IMR-90 (cell line): ENCODE results near the gene THUMPD2.

Experiments used
- BHLHE40 ChIP-seq: fragments of 150-350 bp; IDR thresholded peaks from 2 replicates; pipeline ENCODE4 v1.6.1; 2016; ENCODE audit warnings: mild to moderate bottlenecking, low read depth, low read length
- MXI1 ChIP-seq: IDR thresholded peaks from 2 replicates; pipeline ENCODE4 v1.6.1; 2012; ENCODE audit warnings: low read depth, mild to moderate bottlenecking, low read length, moderate library complexity, borderline replicate concordance
- POLR2A ChIP-seq: IDR thresholded peaks from 2 replicates; pipeline ENCODE4 v1.6.1; 2012; ENCODE audit warnings: mild to moderate bottlenecking, low read depth, low read length
- RAD21 ChIP-seq: IDR thresholded peaks from 2 replicates; pipeline ENCODE4 v1.6.1; 2012; ENCODE audit warnings: low read length, improper control_type of control experiment
- TF ChIP-seq, protein P1 (sequence below): conservative IDR thresholded peaks from 2 replicates; pipeline ENCODE4 v1.5.1; 2012; ENCODE audit warnings: mild to moderate bottlenecking, low read depth, low read length, improper control_type of control experiment
- TF ChIP-seq, protein P2 (sequence below): fragments of 150-350 bp; IDR thresholded peaks from 2 replicates; pipeline ENCODE4 v1.6.1; 2016; ENCODE audit warnings: low read depth, mild to moderate bottlenecking, low read length, moderate library complexity, borderline replicate concordance

DNA sequence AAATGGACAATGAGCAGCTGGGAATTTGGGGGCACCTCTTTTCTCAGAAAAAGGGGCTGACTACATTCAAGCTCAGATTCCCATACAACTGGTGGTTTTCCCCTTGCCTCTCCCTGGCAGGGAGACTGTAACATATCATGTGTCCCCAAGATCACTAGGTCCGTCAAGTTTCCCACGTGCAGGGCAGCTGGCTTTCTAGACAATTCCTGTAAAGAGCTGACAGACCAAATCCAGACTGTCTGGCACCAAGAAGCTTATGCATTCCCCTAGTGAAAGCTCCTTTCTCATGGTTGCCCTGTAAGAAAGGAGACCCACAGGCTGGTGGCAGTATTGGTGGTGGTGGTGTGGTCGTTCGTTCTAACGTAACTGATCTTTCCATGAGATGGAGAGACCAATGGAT lies 48.8 kb downstream of the THUMPD2 start:
- TF ChIP-seq, protein P1, sequence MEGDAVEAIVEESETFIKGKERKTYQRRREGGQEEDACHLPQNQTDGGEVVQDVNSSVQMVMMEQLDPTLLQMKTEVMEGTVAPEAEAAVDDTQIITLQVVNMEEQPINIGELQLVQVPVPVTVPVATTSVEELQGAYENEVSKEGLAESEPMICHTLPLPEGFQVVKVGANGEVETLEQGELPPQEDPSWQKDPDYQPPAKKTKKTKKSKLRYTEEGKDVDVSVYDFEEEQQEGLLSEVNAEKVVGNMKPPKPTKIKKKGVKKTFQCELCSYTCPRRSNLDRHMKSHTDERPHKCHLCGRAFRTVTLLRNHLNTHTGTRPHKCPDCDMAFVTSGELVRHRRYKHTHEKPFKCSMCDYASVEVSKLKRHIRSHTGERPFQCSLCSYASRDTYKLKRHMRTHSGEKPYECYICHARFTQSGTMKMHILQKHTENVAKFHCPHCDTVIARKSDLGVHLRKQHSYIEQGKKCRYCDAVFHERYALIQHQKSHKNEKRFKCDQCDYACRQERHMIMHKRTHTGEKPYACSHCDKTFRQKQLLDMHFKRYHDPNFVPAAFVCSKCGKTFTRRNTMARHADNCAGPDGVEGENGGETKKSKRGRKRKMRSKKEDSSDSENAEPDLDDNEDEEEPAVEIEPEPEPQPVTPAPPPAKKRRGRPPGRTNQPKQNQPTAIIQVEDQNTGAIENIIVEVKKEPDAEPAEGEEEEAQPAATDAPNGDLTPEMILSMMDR, result no peak
- no peak for TF ChIP-seq BHLHE40
- no peak for TF ChIP-seq POLR2A
- TF ChIP-seq, protein P2, sequence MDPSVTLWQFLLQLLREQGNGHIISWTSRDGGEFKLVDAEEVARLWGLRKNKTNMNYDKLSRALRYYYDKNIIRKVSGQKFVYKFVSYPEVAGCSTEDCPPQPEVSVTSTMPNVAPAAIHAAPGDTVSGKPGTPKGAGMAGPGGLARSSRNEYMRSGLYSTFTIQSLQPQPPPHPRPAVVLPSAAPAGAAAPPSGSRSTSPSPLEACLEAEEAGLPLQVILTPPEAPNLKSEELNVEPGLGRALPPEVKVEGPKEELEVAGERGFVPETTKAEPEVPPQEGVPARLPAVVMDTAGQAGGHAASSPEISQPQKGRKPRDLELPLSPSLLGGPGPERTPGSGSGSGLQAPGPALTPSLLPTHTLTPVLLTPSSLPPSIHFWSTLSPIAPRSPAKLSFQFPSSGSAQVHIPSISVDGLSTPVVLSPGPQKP, result no peak
- no peak for TF ChIP-seq MXI1
- no peak for TF ChIP-seq RAD21
